ENCODE results near the gene PHTF2.

GRCh38 chr7:77800730-77801129 is 2.2 kb downstream of the PHTF2 start:
- TF ChIP-seq ARNT (IDR thresholded peaks at IDR 0.05): no peak
- TF ChIP-seq ELF4 (IDR thresholded peaks at IDR 0.05): no peak
- TF ChIP-seq SUZ12 (IDR thresholded peaks at IDR 0.05): no peak
- no peak for TF ChIP-seq CTBP1 (IDR thresholded peaks at IDR 0.05; ENCODE audit: borderline replicate concordance)
- TF ChIP-seq SP1 (IDR thresholded peaks at IDR 0.05): no peak
- TF ChIP-seq FOXM1 (IDR thresholded peaks at IDR 0.05; ENCODE audit: borderline replicate concordance): no peak
- TF ChIP-seq BHLHE40 (IDR thresholded peaks at IDR 0.05; ENCODE audit: borderline replicate concordance): no peak
- TF ChIP-seq HDGF (IDR thresholded peaks at IDR 0.05; ENCODE audit: borderline replicate concordance): no peak
- TF ChIP-seq TARDBP (IDR thresholded peaks at IDR 0.05): no peak
- no peak for TF ChIP-seq ZNF384 (IDR thresholded peaks at IDR 0.05)
- no peak for TF ChIP-seq FOXA1 (IDR thresholded peaks at IDR 0.05)

All from HEK293T (cell line).